CD4-positive, alpha-beta T cell (primary cell): ENCODE measurements around the gene VPS25. TPM values are rescaled to one million over a fixed set of nuclear protein-coding genes. Genes with fewer than 3 reads are reported as not detected.
A peak's percentile ranks its signal among the peaks of the same experiment; 100 is the strongest.

Experiments
- ATAC-seq: fragments of 200-7000 bp; cut with Tn5 transposase; one replicate; pipeline ENCODE4 v1.10.0; 2022; ENCODE audit warnings: mild to moderate bottlenecking; ENCODE audit not compliant: poor library complexity
- CTCF ChIA-PET: fragments of 350-600 bp; sonication (Branson Sonifier 250); formaldehyde crosslinking; loops from one replicate; lab custom pipeline; 2021; ENCODE audit warnings: antibody characterized with exemption, inconsistent platforms; lab: Charles Lee
- POLR2A ChIA-PET: fragments of 350-600 bp; sonication (Branson Sonifier 250); formaldehyde crosslinking; loops from one replicate; lab custom pipeline; 2021; ENCODE audit warnings: antibody characterized with exemption, inconsistent platforms; lab: Charles Lee
- DNase-seq, 14 experiments: peaks; one replicate each; pipeline ENCODE4 v3.0.0-alpha.2; 2013 to 2020; ENCODE audit warnings: mixed read lengths in 2 of 14
- H3K27ac ChIP-seq, 2 donors: one replicate each; pipeline versions ENCODE4 v1.5.1 to v1.7.0; 2013; ENCODE audit warnings: low read length in 2 of 2, low read depth in 1 of 2, mild to moderate bottlenecking in 1 of 2
- H3K27me3 ChIP-seq, 2 experiments: 1 replicate in 1 of 2; 2 replicates in 1 of 2; pipeline versions ENCODE4 v1.6.1 to v1.7.0; 2013; ENCODE audit warnings: low read length in 2 of 2, control low read depth in 1 of 2, mild to moderate bottlenecking in 1 of 2, moderate library complexity in 1 of 2; ENCODE audit not compliant: insufficient read depth in 2 of 2, control insufficient read depth in 1 of 2
- H3K36me3 ChIP-seq: one replicate; pipeline ENCODE4 v1.6.1; 2013; ENCODE audit warnings: low read length, control low read depth; ENCODE audit not compliant: insufficient read depth
- H3K4me1 ChIP-seq: one replicate; pipeline ENCODE4 v1.6.1; 2013; ENCODE audit warnings: low read length, control low read depth; ENCODE audit not compliant: insufficient read depth
- H3K4me3 ChIP-seq: one replicate; pipeline ENCODE4 v1.5.1; 2013; ENCODE audit warnings: mild to moderate bottlenecking, low read length, moderate library complexity
- H3K9me3 ChIP-seq, 2 experiments: 1 replicate in 1 of 2; 2 replicates in 1 of 2; pipeline versions ENCODE4 v1.6.1 to v1.7.0; 2013; ENCODE audit warnings: low read length in 2 of 2, mild to moderate bottlenecking in 2 of 2, control low read depth in 1 of 2, moderate library complexity in 1 of 2; ENCODE audit not compliant: control insufficient read depth in 1 of 2, insufficient read depth in 1 of 2
- H3K27ac Mint-ChIP-seq: one replicate; pipeline ENCODE4 v1.8.0; 2020; ENCODE audit warnings: mixed read lengths
- H3K27me3 Mint-ChIP-seq: one replicate; pipeline ENCODE4 v1.8.0; 2021; ENCODE audit warnings: mixed read lengths
- H3K36me3 Mint-ChIP-seq: one replicate; pipeline ENCODE4 v1.8.0; 2021; ENCODE audit warnings: low read depth, mixed read lengths
- H3K4me1 Mint-ChIP-seq: one replicate; pipeline ENCODE4 v1.8.0; 2021; ENCODE audit warnings: low read depth, mixed read lengths
- H3K4me3 Mint-ChIP-seq: one replicate; pipeline ENCODE4 v1.8.0; 2020; ENCODE audit warnings: mild to moderate bottlenecking, mixed read lengths
- H3K9me3 Mint-ChIP-seq: one replicate; pipeline ENCODE4 v1.8.0; 2020; ENCODE audit warnings: mixed read lengths
- intact Hi-C, 2 experiments: fragments of 100-400 bp; cut with DNase I in 1 of 2; cut with micrococcal nuclease in 1 of 2; formaldehyde crosslinking; loops; one replicate each; pipeline versions ENCODE4 v1.15.1 to v1.9.0; 2023 to 2025; cut with DNase I, micrococcal nuclease
- polyA plus RNA-seq, 2 donors: library from polyadenylated mRNA; unstranded; fragments of 120-200 nt; gene quantifications; one replicate each; pipeline ENCODE4 v1.2.1, GENCODE V29; 2013
- total RNA-seq, 174 experiments: library from RNA in 2 of 174; stranded (reverse) in 2 of 174; gene quantifications; one replicate each; pipeline ENCODE4 v1.2.3 and lab custom pipeline; 2021 to 2026
- TF ChIP-seq, protein P1 (sequence below): fragments of 200-600 bp; IDR thresholded peaks from one replicate; pipeline ENCODE4 v1.8.0; 2022; ENCODE audit warnings: antibody characterized with exemption, mild to moderate bottlenecking

VPS25 gene
- 10 to 100 TPM; 40.6 to 45.7 TPM for total RNA-seq
- polyA plus RNA-seq (2013, experiment 1 of 2) = 34.5 TPM
- 25.9 TPM for polyA plus RNA-seq (2013, experiment 2 of 2)
- 13.4 to 72.9 (median 23.7) reads per million in 172 experiments for total RNA-seq (lab: John Stamatoyannopoulos, UW)

DNA sequence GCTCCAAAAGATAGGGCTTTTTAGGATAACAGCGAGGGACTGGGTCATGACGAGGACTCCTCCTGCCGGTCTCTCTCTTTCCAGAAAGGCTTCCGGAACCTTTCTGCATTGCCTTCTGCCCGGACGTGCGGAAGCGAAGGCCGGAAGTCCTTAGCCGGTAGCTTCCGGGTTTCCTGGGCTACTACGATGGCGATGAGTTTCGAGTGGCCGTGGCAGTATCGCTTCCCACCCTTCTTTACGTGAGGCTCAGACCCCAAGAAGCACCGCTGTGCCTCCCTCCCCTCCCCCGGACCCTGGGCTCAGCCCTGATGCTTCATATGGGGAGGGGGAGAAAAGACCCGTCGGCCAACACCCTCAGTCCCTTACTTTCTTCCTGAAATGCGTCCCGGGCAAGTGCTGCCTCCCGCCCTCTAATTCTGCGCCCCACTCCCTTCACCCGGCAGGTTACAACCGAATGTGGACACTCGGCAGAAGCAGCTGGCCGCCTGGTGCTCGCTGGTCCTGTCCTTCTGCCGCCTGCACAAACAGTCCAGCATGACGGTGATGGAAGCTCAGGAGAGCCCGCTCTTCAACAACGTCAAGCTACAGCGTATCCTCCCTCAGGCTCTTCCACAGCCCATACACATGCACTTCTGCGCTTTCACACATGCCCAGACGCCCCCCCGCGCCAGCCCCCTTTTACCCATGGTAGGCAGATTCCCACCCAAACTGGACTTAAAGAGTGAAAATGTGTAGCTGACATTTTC is at the start of gene VPS25:
Gene VPS25 (plus strand): TSS at position 160 of the 746 bp plus-strand sequence. CDS start 27 bp downstream, at position 187.
- Histone ChIP-seq H3K9me3 (no peaks in the 10 kb centered on the region), H3K36me3 (peaks cover 32% of the 10 kb centered on the region), H3K4me3 (peak within 1 kb of the TSS; percentile 71), H3K4me1 (peaks cover 14% of the 10 kb centered on the region), H3K27me3 (no peaks in the 10 kb centered on the region), H3K27ac (peak within 1 kb of the TSS; percentile 68 to 76)
- H3K4me1 Mint-ChIP-seq = peaks cover 34% of the 10 kb centered on the region
- peaks cover 3% of the 10 kb centered on the region for H3K27me3 Mint-ChIP-seq
- TF ChIP-seq, protein P1, sequence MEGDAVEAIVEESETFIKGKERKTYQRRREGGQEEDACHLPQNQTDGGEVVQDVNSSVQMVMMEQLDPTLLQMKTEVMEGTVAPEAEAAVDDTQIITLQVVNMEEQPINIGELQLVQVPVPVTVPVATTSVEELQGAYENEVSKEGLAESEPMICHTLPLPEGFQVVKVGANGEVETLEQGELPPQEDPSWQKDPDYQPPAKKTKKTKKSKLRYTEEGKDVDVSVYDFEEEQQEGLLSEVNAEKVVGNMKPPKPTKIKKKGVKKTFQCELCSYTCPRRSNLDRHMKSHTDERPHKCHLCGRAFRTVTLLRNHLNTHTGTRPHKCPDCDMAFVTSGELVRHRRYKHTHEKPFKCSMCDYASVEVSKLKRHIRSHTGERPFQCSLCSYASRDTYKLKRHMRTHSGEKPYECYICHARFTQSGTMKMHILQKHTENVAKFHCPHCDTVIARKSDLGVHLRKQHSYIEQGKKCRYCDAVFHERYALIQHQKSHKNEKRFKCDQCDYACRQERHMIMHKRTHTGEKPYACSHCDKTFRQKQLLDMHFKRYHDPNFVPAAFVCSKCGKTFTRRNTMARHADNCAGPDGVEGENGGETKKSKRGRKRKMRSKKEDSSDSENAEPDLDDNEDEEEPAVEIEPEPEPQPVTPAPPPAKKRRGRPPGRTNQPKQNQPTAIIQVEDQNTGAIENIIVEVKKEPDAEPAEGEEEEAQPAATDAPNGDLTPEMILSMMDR = no peak
- H3K27ac Mint-ChIP-seq = peak within 1 kb of the TSS; percentile 92
- H3K4me3 Mint-ChIP-seq = peak within 1 kb of the TSS; percentile 96
- ChIA-PET POLR2A (interaction anchor here (0.5 to 2.1 kb wide), 19 partner anchors 10 to 711 kb away, joined by 3 to 17 read pairs (median 4); partner anchors contain the start of genes BECN1, CNTD1, COA3 and DHX8), CTCF (interaction anchor here (0.8 to 2.1 kb wide), 5 partner anchors 10 to 195 kb away, joined by 3 to 13 read pairs (median 7); partner anchors contain the start of gene BECN1)
- peak; percentile 93 for ATAC-seq
- H3K36me3 Mint-ChIP-seq = peaks cover 57% of the 10 kb centered on the region
- H3K9me3 Mint-ChIP-seq = no peaks in the 10 kb centered on the region
- DNase-seq = peak; percentile 58 to 89 (median 71)
- intact Hi-C loops = loop anchor here in 1 of 2 experiments (2.0 kb wide), 4 partner anchors 25 to 59 kb away; partner anchors contain the start of genes BECN1, CNTD1, COA3 and EZH1

- peaks cover 64% of the 10 kb centered on the region for H3K36me3 Mint-ChIP-seq
- Histone ChIP-seq H3K9me3 (no peaks in the 10 kb centered on the region), H3K27me3 (no peaks in the 10 kb centered on the region), H3K4me3 (no peak overlapping the region), H3K27ac (no peak overlapping the region), H3K36me3 (peaks cover 74% of the 10 kb centered on the region), H3K4me1 (no peaks in the 10 kb centered on the region)
- no peaks in the 10 kb centered on the region for H3K4me1 Mint-ChIP-seq
- ChIA-PET POLR2A (no interaction called here), CTCF (no interaction called here)
- no peak overlapping the region for H3K4me3 Mint-ChIP-seq
- intact Hi-C loops = loop anchor here in 1 of 2 experiments (5.0 to 10.0 kb wide), 2 partner anchors 214 to 471 kb away; no protein-coding TSS in a partner anchor
- ATAC-seq (no peak), DNase-seq (no peak)
- no peaks in the 10 kb centered on the region for H3K27me3 Mint-ChIP-seq
- TF ChIP-seq, protein P1 = no peak
- H3K9me3 Mint-ChIP-seq = no peaks in the 10 kb centered on the region
- H3K27ac Mint-ChIP-seq = no peak overlapping the region
Observed at GRCh38 chr17:42723636-42724035, 49.6 kb upstream of the VPS25 start.

DNA sequence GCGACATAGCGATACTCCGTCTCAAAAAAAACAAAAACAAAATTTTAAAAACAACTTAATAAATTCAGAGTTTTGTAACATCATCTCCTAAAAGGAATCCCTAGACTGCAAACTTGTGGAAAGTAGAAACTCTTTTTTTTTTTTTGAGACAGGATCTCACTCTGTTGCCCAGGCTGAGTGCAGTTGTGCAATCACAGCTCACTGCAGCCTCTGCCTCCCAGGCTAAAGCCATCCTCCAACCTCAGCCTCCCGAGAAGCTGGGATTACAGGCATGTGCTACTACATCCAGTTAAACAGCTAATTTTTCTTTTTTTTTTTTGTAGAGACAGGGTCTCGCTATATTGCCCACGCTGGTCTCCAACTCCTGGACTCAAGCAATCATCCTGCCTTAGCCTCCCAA is 48.1 kb upstream of the VPS25 start:
- TF ChIP-seq, protein P1 = no peak
- POLR2A ChIA-PET = no interaction called here
- DNase-seq = no peak
- CTCF ChIA-PET = no interaction called here
- peaks cover 66% of the 10 kb centered on the region for H3K36me3 ChIP-seq
- no peaks in the 10 kb centered on the region for H3K27me3 ChIP-seq
- intact Hi-C loops = loop anchor here in 1 of 2 experiments (10.0 kb wide), 1 partner anchor 470 kb away; no protein-coding TSS in a partner anchor
- no peak overlapping the region for H3K27ac Mint-ChIP-seq
- H3K9me3 Mint-ChIP-seq = no peaks in the 10 kb centered on the region
- H3K4me1 Mint-ChIP-seq = no peaks in the 10 kb centered on the region
- no peaks in the 10 kb centered on the region for H3K4me1 ChIP-seq
- no peak overlapping the region for H3K4me3 Mint-ChIP-seq
- no peaks in the 10 kb centered on the region for H3K9me3 ChIP-seq
- no peaks in the 10 kb centered on the region for H3K27me3 Mint-ChIP-seq
- no peak overlapping the region for H3K27ac ChIP-seq
- no peak for ATAC-seq
- H3K4me3 ChIP-seq = no peak overlapping the region
- H3K36me3 Mint-ChIP-seq = peaks cover 63% of the 10 kb centered on the region
